ENCODE results near the gene AFMID.

The AFMID gene

DNA sequence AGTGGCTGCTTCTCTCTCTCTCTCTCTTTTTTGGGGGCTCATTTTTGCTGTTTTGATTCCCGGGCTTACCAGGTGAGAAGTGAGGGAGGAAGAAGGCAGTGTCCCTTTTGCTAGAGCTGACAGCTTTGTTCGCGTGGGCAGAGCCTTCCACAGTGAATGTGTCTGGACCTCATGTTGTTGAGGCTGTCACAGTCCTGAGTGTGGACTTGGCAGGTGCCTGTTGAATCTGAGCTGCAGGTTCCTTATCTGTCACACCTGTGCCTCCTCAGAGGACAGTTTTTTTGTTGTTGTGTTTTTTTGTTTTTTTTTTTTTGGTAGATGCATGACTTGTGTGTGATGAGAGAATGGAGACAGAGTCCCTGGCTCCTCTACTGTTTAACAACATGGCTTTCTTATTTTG, 36.6 kb downstream of the AFMID start:
- Histone ChIP-seq H2AFZ (ENCODE audit: low read depth, low read length) (no peak overlapping the region), H3K36me3 (ENCODE audit: insufficient read depth, low read length) (peaks cover 58% of the 10 kb centered on the region)
- TF ChIP-seq EZH2 (IDR thresholded peaks at IDR 0.05; ENCODE audit: borderline replicate concordance, low read depth, low read length, severe bottlenecking) (no peak), CTCF (IDR thresholded peaks at IDR 0.05; ENCODE audit: borderline replicate concordance, extremely low read depth, low read length, poor library complexity, severe bottlenecking) (no peak)

GRCh38 chr17:78224231-78225087, 37.3 kb downstream of the AFMID start:
- Histone ChIP-seq H3K9me3 (ENCODE audit: insufficient read depth, low read length, severe bottlenecking) (no peaks in the 10 kb centered on the region), H3K9ac (ENCODE audit: low read depth, low read length) (no peak overlapping the region), H3K27me3 (ENCODE audit: insufficient read depth, low read length, poor library complexity) (no peaks in the 10 kb centered on the region), H3K27ac (ENCODE audit: low read length) (no peak overlapping the region), H3K4me3 (ENCODE audit: low read depth in 1 of 2, low read length in 2 of 2) (no peak overlapping the region), H4K20me1 (ENCODE audit: insufficient read depth, low read length) (peaks cover 6% of the 10 kb centered on the region; the same call in 1 of the 2 replicates), H2AFZ (ENCODE audit: low read depth, low read length) (no peak overlapping the region), H3K79me2 (ENCODE audit: insufficient read depth, low read length) (peaks cover 13% of the 10 kb centered on the region), H3K36me3 (ENCODE audit: insufficient read depth, low read length) (peaks cover 52% of the 10 kb centered on the region), H3K4me1 (ENCODE audit: insufficient read depth, low read length) (no peaks in the 10 kb centered on the region), H3K4me2 (ENCODE audit: insufficient read depth, low read length) (no peak overlapping the region)
- TF ChIP-seq EZH2 (IDR thresholded peaks at IDR 0.05; ENCODE audit: borderline replicate concordance, low read depth, low read length, severe bottlenecking): no peak
- TF ChIP-seq CTCF (IDR thresholded peaks at IDR 0.05; ENCODE audit: borderline replicate concordance, extremely low read depth, low read length, poor library complexity, severe bottlenecking): no peak
- DNase-seq: no peak
- ATAC-seq (ENCODE audit: insufficient read depth, low read depth): no peak

More for the DNA sequence above, 36.6 kb downstream of the AFMID start:
- Histone ChIP-seq H4K20me1 (ENCODE audit: insufficient read depth, low read length) (peaks cover 13% of the 10 kb centered on the region; the same call in 1 of the 2 replicates), H3K9ac (ENCODE audit: low read depth, low read length) (no peak overlapping the region), H3K79me2 (ENCODE audit: insufficient read depth, low read length) (peaks cover 20% of the 10 kb centered on the region), H3K27ac (ENCODE audit: low read length) (no peak overlapping the region), H3K4me2 (ENCODE audit: insufficient read depth, low read length) (no peak overlapping the region), H3K4me3 (ENCODE audit: low read depth in 1 of 2, low read length in 2 of 2) (no peak overlapping the region), H3K27me3 (ENCODE audit: insufficient read depth, low read length, poor library complexity) (no peaks in the 10 kb centered on the region), H3K9me3 (ENCODE audit: insufficient read depth, low read length, severe bottlenecking) (no peaks in the 10 kb centered on the region), H3K4me1 (ENCODE audit: insufficient read depth, low read length) (no peaks in the 10 kb centered on the region)
- no peak for ATAC-seq (ENCODE audit: insufficient read depth, low read depth)
- no peak for DNase-seq

DNA sequence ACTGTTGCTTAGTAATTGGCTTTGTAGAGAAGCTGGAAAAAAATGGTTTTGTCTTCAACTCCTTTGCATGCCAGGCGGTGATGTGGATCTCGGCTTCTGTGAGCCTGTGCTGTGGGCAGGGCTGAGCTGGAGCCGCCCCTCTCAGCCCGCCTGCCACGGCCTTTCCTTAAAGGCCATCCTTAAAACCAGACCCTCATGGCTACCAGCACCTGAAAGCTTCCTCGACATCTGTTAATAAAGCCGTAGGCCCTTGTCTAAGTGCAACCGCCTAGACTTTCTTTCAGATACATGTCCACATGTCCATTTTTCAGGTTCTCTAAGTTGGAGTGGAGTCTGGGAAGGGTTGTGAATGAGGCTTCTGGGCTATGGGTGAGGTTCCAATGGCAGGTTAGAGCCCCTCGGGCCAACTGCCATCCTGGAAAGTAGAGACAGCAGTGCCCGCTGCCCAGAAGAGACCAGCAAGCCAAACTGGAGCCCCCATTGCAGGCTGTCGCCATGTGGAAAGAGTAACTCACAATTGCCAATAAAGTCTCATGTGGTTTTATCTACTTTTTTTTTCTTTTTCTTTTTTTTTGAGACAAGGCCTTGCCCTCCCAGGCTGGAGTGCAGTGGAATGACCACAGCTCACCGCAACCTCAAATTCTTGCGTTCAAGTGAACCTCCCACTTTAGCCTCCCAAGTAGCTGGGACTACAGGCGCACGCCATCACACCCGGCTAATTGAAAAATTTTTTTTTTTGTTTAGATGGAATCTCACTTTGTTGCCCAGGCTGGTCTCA, 38.1 kb downstream of the AFMID start:
- H4K20me1 ChIP-seq (ENCODE audit: insufficient read depth, low read length): peaks cover 3% of the 10 kb centered on the region; the same call in 1 of the 2 replicates
- no peak overlapping the region for H3K4me3 ChIP-seq (ENCODE audit: low read depth in 1 of 2, low read length in 2 of 2)
- no peaks in the 10 kb centered on the region for H3K27me3 ChIP-seq (ENCODE audit: insufficient read depth, low read length, poor library complexity)
- DNase-seq (no peak), ATAC-seq (ENCODE audit: insufficient read depth, low read depth) (peak; percentile 30; the same call in 2 of the 3 replicates)
- no peak overlapping the region for H3K4me2 ChIP-seq (ENCODE audit: insufficient read depth, low read length)
- H3K79me2 ChIP-seq (ENCODE audit: insufficient read depth, low read length): peaks cover 8% of the 10 kb centered on the region; the same call in 1 of the 2 replicates
- H3K27ac ChIP-seq (ENCODE audit: low read length): no peak overlapping the region
- TF ChIP-seq CTCF (IDR thresholded peaks at IDR 0.05; ENCODE audit: borderline replicate concordance, extremely low read depth, low read length, poor library complexity, severe bottlenecking): no peak
- TF ChIP-seq EZH2 (IDR thresholded peaks at IDR 0.05; ENCODE audit: borderline replicate concordance, low read depth, low read length, severe bottlenecking): no peak
- no peak overlapping the region for H2AFZ ChIP-seq (ENCODE audit: low read depth, low read length)
- H3K9ac ChIP-seq (ENCODE audit: low read depth, low read length): no peak overlapping the region
- no peaks in the 10 kb centered on the region for H3K9me3 ChIP-seq (ENCODE audit: insufficient read depth, low read length, severe bottlenecking)
- no peaks in the 10 kb centered on the region for H3K4me1 ChIP-seq (ENCODE audit: insufficient read depth, low read length)
- peaks cover 46% of the 10 kb centered on the region for H3K36me3 ChIP-seq (ENCODE audit: insufficient read depth, low read length)
